Ectodermal cell (in vitro differentiated cells): ENCODE measurements around the gene CTU1.

Source experiments
- H3K27ac ChIP-seq: 2 replicates; pipeline ENCODE4 v1.7.0; 2013; ENCODE audit warnings: mild to moderate bottlenecking, low read depth, low read length; ENCODE audit not compliant: insufficient read depth, poor library complexity, severe bottlenecking
- H3K27me3 ChIP-seq: 2 replicates; pipeline ENCODE4 v1.7.0; 2013; ENCODE audit warnings: mild to moderate bottlenecking, low read length; ENCODE audit not compliant: insufficient read depth, control insufficient read depth, poor library complexity, severe bottlenecking
- H3K36me3 ChIP-seq: one replicate; pipeline ENCODE4 v1.7.0; 2013; ENCODE audit warnings: low read length; ENCODE audit not compliant: control insufficient read depth, insufficient read depth
- H3K4me1 ChIP-seq: one replicate; pipeline ENCODE4 v1.7.0; 2013; ENCODE audit warnings: low read length; ENCODE audit not compliant: control insufficient read depth, insufficient read depth
- H3K4me3 ChIP-seq: 2 replicates; pipeline ENCODE4 v1.7.0; 2013; ENCODE audit warnings: low read depth, low read length, control low read depth; ENCODE audit not compliant: insufficient read depth
- H3K9me3 ChIP-seq: 2 replicates; pipeline ENCODE4 v1.7.0; 2013; ENCODE audit warnings: mild to moderate bottlenecking, low read length, moderate library complexity; ENCODE audit not compliant: control insufficient read depth

The CTU1 gene

GRCh38 chr19:51055866-51056265 is 52.3 kb downstream of the CTU1 start:
- H3K4me1 ChIP-seq: peaks cover 5% of the 10 kb centered on the region
- no peak overlapping the region for H3K4me3 ChIP-seq
- no peaks in the 10 kb centered on the region for H3K36me3 ChIP-seq
- no peaks in the 10 kb centered on the region for H3K9me3 ChIP-seq
- H3K27me3 ChIP-seq: no peaks in the 10 kb centered on the region
- H3K27ac ChIP-seq: no peak overlapping the region
